NCI-H1436 treated with DMSO at 0.1 percent for 48 hours (cell line): Measurements from ENCODE around the gene KMT2E.
A peak's percentile ranks its signal among the peaks of the same experiment; 100 is the strongest.
"Not testable (repeated sequence)": the region's sequence is repeated elsewhere in the genome, so short reads cannot be mapped to it uniquely, and the experiment has no call there.

Experiments
- DNase-seq: peaks from one replicate; lab custom pipeline; 2025; lab: John Stamatoyannopoulos, UW

KMT2E gene

DNA sequence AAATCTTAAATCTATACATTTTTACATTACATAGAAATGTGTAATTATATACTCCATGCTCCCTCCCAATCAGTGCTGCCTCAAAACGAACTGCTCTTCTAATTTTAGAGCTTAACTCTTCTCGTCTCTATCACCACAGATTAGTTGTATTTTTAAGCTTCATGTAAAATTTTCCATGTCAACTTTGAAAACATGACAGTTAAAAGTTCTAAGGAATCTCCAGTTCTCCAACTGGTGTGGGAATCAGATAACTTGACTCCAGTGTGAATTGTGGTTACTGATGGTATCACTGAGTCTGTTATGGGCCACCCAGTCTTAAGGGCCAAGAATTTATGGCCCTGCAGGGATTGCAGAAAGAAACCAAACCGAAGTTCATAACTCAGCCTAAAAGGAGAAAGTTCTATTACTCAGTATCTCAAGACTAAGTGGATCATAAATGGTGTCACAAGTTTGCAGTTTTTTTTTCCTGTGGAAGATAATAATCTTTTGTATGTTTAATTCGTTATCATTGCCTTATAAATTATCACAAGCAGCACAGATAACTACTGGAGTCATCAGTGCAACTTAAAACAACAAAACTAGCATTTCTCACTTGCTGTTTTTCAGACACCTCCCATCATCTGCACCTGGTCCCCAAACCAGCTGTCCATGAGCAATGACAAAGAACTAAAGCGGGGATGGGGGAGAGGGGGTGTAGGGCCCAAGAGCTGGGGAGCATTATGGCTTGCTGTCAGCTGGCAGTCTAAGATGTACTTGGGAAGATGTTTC lies 31.5 kb upstream of the KMT2E start:
- no peak for DNase-seq

DNA sequence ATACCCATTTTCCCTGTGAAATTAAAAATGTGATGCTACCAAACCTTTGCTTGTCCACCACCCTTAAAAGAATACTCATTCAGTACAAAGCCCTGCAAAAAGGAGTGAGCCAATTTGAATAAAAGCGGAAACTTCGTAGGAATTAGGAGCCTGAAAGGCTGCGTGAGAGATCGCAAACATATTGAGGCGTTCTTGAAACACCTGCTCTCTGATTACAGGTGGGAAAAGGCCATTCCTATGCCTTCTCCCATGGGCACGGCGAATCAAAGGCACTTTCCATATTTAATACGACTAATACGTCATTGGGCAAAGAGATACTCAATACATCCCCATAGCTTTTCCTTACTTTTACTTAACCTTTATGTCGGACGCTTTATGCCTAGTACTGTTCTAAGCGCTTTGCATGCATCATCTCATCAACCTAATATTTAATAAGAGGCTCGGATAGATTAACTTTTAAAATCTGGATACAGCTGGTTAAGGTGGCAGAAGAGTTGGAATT lies 30.9 kb upstream of the KMT2E start:
- DNase-seq, result peak; percentile 7

DNA sequence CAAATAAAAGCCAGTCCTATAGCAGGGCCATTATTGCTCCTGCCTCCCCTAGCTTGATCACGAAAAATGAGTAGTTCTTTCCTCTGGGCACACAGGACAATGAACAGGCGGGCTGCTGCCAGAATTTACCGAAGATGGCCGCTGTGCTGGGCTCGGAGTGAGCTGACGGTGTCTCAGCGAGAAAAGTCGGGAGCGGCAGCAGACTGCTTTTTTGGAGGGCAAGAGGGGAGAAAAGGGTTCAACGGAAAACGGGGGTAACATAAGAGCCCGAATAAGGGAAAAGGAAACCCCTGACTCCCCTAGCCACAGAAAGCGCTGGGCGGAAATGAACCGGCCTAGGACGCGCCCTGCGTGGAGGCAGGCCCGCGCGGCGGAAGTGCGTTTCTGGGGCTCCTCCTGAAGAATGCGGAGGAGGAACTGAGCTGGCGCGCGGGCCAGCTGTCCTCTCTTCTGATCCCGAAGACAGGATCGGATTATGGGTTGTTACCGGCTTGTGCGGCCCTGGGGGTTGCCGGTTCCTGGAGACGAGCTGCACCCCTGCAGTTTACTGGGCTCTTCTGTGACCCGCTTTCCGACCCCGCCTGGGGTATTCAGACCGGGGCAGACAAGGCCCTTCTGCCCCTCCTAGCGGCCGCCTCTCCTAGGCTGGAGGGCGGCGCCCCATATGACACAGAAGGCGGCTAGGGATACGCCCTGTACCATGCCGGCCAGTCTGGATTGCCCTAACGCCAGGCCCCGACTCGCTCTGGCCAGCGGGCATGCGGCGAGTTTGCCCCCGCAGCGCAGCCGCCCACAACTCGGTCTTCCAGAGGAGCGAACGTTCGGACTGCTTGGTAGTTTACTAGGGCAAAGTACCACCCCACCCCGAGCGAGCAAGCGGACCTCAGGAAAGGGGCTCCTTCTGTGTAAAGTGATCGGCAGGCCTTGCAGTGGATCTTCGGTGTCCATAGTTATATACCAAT lies 30.1 kb upstream of the KMT2E start:
- no peak for DNase-seq

- no peak for DNase-seq
Observed at GRCh38 chr7:104984585-104985258, 29.3 kb upstream of the KMT2E start.

DNA sequence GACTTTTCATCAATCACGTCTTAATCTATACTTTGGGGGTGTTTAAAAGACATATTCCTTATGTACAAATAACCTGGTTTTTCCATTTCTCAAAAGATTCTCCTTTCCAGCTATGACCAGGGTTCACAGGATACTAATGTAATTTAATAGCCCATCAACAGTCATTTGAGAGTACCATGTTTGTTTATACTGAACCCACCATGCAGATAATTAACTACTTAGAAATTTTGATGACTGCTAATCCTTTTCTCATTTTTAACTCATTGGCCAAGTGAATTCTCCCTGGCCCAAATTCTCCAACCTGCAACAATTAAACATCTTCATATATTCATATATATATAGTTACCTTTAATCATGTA lies 28.8 kb upstream of the KMT2E start:
- no peak for DNase-seq

DNA sequence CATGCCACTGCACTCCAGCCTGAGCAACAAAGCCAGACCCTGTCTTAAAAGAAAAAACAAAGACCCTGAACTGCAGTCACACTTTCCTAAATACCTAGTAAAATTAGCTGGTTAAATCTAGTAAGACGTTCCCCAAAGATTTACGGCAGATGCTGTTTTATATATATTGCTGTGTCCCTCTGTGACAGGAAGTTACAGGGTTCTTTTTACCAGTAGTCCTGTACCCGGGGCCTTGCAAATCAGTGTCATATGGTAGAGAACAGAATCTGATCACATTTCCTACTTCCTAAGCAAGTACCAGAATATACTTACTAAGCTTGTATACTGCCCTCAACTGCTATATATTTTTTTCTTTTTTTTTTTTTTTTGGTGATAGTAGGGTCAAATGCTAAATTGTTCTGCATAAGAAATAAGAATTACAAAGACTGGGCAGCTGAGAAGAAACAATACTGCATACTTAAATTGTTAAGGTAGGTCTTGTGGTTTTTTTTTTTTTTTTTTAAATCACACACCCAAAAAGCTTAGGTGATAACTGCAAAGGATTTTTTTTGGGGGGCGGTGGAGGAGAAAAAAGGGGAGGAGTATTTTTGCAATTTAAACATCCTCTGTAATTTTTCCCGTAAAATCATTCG lies 27.3 kb upstream of the KMT2E start:
- no peak for DNase-seq

GRCh38 chr7:104987403-104987802 lies 26.6 kb upstream of the KMT2E start:
- not testable (repeated sequence) for DNase-seq

GRCh38 chr7:104990983-104991382 lies 23.0 kb upstream of the KMT2E start:
- DNase-seq, result no peak

DNA sequence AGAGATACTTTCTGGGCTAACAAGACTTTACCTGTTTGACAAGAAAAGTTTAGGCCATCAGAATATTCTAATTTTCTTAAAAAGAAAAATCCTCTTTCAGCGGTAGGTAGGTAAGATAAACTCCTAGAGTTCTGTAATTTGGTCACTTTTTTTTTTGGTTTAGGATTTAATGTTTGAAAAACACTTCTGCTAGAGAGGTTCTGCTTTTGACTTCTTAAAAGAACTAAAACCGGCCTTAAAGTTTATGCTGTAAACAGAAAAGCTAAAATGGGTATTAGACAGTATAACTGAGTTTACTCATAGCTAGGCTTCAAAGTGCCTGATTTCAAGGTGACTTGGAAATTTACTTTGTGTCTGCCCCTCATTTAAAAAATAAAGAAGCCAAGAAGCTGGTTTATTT lies 21.7 kb upstream of the KMT2E start:
- DNase-seq, result no peak

DNA sequence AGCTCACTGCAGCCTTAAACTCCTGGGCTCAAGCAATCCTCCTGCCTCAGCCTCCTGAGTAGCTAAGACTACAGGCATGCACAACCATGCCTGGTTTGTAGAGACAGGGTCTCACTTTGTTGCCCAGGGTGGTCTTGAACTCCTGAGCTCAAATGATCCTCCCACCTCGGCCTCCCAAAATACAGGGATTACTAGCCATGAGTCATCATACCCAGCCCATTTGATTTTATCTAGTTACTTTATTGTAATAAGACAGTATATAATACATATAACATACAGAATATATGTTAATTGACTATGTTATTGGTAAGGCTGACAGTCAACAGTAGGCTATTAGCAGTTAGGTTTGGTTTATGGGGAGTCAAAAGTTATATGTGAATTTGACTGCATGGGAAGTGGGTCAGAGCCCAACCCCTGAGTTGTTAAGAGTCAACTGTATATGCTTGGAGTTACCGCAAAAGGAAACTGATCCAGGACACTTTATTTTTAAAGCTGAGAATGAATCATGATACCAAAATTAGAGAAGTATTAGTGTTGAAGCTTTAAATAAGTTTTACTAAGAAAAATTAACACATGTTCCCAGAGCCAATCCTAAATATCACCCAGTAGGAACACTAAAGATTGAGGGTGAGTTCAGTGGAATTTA lies 20.7 kb upstream of the KMT2E start:
- DNase-seq, result no peak

- DNase-seq, result no peak
Observed at GRCh38 chr7:104998040-104998752, 15.8 kb upstream of the KMT2E start.

DNA sequence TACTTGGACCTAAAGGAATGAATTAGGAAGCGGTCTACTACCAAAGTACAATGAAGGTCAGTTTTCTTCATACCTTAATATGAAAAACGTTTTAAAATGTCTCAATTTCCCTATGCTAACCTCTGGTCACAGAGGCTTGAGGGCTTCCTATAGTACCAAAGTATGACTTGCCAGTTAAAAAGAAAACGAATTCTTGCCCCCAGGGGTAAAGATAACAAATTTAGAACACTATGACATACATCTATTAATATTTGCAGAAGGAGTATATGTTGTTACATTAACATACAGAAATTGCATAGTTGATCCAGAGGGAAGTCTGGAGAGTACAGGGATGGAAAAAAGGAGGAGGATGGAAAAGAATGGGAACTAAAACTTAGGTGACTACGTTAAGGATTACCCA lies 13.8 kb upstream of the KMT2E start:
- DNase-seq, result no peak

DNA sequence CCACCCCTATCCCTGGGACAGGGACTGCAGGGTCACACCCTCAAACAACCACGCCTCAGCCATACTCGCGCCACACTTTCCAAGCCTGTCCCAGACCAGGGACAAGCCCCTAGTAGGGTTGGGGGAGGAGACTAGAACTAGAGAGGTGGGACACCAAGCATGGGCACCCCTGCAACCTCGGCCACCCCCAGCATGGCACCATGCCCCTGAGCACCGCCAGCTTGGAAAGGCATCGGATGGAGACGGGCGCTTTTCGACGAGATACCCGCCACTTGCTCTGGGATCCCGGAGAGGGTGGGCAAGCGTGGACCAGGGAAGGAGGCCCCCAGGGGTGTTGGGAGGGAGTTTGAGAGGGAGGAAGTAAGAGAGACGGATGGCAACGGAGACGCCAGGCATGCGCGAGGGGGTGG lies 13.1 kb upstream of the KMT2E start:
- DNase-seq, result no peak

DNA sequence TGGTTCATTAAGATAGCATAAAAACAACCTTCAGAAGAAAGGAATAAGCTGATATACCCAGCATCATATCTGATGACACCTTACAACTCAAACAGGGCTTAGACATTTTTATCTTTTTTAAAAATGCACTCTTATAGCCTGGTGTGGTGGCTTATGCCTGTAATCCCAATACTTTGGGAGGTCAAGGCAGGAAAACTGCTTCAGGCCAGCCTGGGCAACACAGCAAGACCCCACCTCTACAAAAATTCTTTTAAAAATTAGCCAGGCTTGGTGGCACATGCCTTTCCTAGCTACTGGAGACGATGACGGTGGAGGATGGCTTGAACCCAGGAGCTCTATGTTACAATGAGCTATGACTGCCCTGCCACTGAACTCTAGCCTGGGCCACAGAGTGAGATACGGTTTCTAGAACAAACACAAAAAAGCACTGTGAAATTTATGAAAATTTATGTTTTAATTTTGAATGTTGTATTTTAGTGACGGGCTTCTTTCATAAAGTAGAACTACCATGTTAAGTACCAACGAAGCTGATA lies 12.3 kb upstream of the KMT2E start:
- no peak for DNase-seq

DNA sequence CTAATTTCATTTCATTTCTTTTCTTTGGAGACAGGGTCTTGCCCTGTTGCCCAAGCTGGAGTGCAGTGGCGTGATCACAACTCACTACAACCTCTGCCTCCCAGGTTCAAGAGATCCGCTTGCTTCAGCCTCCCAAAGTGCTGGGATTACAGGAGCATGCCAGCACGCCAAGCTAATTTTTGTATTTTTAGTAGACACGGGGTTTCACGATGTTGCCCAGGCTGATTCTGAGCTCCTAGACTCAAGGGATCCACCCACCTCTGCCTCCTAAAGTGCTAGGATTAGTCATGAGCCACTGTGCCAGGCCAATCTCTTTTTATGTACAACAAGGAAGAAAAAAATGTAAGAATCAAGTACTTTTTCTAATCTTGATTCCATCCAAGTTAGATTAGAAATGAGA lies 10.7 kb upstream of the KMT2E start:
- DNase-seq, result no peak

- no peak for DNase-seq
Observed at GRCh38 chr7:105003872-105004510, 10.0 kb upstream of the KMT2E start.

GRCh38 chr7:105005006-105005405 lies 9.0 kb upstream of the KMT2E start:
- not testable (repeated sequence) for DNase-seq

GRCh38 chr7:105005486-105005885 lies 8.5 kb upstream of the KMT2E start:
- DNase-seq, result not testable (repeated sequence)

DNA sequence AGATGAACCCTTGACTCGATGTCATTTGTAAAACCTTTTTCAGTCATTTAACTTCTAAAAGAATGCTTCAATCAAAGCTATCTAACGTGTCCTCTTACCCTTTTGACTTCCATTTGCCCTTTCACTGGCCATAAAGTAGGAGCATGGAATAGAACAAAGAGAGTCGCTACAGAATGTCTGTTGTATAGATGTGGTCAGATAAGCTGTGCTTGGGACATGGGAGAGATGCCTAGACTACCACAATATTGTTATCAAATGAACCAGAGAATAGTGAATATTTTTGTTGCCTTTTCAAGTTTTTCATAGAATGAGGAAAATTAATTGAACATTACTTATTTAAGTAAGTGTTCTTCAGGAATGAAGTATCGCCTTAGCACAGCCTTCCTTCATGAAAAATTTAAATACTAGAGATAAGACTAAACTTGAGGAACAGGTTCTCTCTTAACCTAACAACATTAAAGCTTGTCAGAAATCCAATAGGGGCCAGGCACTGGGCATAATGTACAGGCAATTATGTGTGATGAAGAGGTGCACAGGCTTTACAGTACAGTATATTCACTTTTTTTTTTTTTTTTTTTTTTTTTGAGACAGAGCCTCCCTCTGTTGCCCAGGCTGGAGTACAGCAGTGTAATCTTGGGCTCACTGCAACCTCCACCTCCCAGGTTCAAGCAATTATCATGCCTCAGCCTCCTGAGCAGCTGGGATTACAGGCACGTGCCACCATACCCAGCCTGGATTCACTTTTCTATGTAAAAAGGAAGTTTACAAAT lies 7.5 kb upstream of the KMT2E start:
- DNase-seq, result no peak
